Measurements from ENCODE around the gene DNM1.

The DNM1 gene

DNA sequence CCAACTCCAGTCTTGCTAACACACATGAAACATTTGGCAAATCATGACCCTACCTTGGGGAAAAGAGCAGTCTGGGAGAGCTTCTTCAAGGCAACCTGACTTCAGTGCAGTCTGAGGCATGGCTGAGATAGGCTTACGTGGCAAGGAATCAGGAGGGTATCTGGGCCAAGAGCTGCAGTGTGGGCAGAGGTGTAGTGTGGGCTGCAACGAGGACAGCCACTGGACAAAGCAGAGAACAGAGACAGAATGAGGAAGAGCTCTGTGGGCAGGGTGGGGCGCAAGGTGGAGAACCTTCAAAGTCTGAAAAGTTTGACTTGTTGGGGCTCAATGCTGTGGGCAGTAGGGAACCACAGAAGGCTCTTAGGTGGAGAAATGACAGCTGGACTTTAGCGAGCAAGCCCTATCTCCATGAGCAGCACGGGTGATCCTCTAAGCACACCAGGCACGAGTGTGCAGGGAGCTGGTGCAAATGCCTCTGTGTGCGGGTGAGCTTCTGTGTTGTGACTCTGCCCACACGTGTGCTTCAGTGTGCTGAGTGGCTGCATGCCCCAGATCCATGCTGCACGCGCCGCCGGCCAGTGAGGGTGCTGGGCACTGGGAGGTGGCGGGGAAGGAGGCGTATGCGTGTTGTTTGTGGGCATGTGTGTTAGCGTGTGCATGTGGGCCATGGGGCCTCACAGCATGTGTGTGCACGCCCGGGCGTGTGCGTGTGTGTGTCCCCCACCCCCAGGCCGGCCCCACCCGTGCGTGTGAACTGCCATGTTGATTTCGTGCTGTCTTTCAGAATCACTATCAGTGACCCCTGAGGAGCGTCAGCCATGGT, 49.3 kb downstream of the DNM1 start:
- DNase-seq = no peak

DNA sequence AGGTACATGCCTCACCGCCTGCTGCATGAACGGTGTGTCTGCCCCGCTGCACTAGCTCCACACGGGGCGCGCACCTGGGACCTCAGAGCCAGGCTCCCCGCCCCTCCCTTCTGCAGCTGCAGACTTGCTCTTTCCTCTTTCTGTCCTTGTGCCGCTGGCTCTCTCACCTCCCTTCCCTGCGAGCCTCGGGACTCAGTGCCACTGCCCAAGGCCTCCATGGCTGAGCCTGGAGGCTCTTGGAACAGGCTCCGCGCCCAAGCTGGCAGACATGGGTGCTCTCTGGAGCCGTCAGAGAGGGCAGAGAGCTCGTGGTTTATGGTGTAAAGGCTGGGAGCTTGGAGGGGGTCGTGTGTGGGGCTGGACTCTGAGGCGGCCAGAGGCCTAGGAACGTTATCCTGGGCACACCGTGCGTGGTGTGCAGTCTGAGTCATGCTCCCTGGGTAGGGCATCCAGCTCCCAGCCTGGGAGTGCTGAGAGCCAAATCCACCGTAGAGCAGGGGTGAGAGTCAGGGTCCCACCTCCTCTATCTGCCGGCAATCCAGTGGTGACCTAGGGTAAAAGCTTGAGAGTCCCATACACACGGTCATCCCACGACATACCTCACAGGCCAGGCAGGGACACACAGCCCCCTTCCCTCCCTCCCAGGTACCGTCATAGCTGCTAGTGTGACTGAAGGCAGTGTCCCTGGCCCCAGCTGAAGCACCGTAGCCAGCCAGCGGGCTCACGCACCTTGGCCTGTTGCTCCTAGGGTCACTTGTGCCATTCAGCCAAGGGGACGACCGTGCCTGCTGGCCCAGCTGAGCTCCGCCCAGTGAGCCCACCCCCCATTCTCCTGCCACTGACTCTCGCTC, 50.2 kb downstream of the DNM1 start:
- DNase-seq = no peak

- DNase-seq = no peak
Measured at GRCh38 chr9:128253991-128254346, 50.8 kb downstream of the DNM1 start.

GRCh38 chr9:128254362-128254761, 51.2 kb downstream of the DNM1 start:
- no peak for DNase-seq

DNA sequence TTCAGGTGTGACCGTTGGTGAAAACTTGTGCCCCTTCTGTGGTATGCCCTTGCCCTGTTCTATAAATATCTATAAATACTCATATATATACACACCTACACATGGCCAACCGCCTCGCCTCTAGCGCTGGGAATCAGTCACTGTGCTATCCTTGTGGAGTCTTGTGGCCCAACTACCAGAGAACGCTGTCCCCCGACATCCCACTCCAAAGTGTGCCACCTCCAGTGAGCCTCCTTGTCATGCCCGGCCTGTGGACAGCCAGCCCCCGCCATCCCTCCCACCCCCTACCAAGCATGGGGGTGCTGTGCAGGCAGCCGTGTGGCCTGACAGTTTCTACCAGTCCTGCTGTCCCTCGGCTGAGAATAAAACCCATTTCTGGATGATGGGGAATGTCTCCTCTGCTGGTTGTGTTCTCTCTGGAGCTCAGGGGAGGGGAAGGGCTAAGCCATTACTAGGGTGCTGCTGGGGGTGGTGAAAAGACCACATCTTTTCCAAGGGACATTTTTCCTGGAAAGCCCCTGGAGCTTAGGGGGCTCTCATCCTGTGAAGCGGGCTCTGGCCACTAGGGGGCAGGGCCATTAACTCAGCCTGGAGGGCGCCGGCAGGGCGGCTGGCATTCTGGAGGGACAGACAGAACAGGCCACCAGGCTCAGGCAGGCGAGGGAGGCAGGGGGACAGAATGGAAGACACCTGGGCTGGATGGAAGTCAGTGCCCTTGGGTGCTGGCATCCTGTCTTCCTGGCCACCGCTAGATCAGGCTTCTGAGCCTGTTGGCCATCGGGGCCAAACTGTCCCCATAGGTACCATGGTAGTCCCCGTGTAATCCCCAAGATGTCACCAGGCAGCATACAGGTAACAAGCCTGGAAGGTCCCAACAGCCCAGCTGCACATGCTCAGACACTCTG, 51.9 kb downstream of the DNM1 start:
- DNase-seq = peak; percentile 74 to 87 (median 76)

GRCh38 chr9:128257086-128257825, 54.1 kb downstream of the DNM1 start:
- DNase-seq = no peak

DNA sequence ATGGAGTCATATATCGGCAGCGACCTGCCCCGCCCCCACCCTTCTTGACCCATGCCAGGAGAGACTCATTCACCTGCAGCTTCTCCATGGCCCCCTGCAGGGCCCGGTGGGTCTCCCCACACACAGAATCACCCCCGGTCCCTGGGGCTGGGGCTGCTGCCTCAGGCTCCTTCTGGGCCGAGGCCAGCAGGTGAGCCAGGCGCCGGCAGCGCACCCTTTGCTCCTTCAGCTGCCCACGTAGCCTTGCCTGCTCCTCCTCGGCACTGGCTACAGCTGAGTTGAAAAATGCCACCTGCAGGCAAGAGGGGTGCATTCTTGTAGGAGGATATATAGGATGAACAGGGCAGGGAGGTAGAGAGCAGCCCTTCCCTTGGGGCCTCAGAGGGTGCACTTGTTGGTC, 54.7 kb downstream of the DNM1 start:
- DNase-seq = no peak

DNA sequence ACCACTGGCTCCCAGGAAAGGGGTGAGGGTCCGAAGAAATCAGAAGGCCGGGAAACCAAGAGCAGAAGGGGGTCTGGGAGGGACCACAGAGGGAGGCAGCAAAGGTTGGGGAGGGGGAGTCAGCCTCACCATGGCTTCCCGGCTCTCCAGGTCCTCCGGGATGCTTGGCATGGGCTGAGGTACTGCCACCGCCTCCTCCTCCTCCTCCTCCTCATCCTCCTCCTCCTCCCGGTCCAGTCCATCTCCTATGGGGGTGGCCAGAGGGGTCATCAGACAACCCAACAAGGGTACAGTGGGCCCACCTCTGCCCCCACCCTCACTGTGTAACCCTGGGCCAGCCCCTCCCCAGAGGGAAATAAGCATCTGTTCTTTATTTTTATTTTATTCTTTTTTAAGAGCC, 55.1 kb downstream of the DNM1 start:
- no peak for DNase-seq

- no peak for DNase-seq
Measured at GRCh38 chr9:128259156-128259555, 56.0 kb downstream of the DNM1 start.

GRCh38 chr9:128260340-128260739, 57.2 kb downstream of the DNM1 start:
- DNase-seq = no peak

DNA sequence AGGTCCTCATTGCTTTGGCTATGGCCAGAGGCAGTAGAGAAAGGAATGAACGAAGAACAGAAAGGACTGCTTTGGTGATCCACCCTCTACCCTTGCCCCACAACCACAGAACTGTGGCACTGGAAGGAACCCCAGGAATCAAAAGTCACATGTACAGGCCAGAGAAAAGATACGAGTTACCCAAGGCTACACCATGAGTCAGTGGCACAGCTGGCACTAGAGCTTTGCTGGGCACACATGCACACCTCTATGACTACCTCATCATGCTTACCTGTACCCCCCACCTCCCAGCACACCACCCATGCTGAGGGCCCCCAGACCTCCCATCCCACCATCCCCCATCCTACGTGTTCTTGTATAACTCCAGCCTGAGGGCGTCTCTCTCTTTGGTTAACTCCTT, 59.5 kb downstream of the DNM1 start:
- DNase-seq = no peak

DNA sequence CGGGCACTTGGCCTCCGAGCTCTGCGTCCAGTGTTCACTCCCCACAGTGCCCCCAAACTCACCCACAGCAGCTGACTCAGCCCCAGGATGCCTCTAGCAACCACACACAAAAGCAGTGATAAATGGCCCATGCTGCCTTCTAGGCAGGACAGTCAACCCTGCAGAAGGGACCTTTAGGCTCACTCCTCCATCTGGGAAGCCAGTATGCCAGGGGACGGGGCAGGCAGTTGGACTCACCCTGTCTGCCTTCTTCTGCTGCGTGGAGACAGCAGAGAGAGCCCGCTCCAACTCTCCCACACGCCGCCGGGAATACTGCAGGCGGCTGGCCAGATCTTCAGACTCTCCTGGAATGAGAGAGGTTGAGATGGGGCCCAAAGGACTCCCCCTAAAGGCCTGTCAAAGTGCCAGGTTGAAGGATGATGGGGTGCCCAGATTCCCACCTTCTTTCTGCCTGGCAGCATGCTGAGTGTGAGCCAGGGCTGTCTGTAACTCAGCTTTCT, 62.2 kb downstream of the DNM1 start:
- no peak for DNase-seq

DNA sequence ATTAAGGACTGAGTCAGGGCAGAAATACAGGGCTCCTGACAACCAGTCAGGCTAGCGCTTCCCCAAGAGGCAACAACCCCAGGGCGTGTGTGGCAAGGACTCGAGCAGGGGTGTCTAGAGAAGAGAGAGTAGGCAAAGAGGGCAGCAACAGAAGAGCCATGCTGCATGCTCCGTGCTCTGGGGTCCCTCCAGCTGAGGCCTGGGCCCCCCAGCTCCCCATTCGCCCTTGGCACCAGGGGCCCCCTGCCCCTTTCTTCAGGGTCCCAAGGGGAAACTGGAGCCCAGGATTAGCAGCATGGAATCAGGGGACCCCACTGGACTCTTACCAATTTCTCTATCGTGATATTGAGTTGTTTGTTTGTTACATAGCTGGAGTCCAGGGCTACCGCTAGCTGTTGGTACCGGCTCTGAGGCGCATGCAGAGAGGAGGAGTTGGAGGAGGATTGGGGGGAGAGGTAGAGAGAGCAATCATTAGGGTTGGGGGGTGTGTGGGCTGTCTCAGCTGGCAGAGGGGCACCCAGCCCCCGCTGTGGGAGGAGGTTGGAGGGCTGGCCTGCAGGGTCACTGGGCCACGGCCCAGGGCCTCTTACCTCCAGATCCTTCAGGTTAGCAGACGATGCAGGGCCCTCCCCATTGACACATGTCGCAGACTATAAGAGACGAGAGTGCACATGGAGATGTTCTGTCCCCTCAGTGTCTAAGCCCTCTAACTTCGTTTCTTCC, 63.9 kb downstream of the DNM1 start:
- DNase-seq = no peak

GRCh38 chr9:128271112-128271511, 67.9 kb downstream of the DNM1 start:
- no peak for DNase-seq

GRCh38 chr9:128271512-128271911, 68.3 kb downstream of the DNM1 start:
- DNase-seq = no peak

GRCh38 chr9:128274245-128274644, 71.1 kb downstream of the DNM1 start:
- no peak for DNase-seq

GRCh38 chr9:128275198-128276007, 72.2 kb downstream of the DNM1 start, which contains the start of gene GOLGA2:
TSS of gene GOLGA2 (minus strand) at chr9:128276007. CDS start at chr9:128275976, 31 bp downstream.
- peak in 2 of 3 donors; percentile 35 to 47 for DNase-seq

GRCh38 chr9:128276008-128276573, 72.9 kb downstream of the DNM1 start, which contains the start of gene SWI5:
TSS of gene SWI5 (plus strand) at chr9:128276276.
- DNase-seq = peak; percentile 100

DNA sequence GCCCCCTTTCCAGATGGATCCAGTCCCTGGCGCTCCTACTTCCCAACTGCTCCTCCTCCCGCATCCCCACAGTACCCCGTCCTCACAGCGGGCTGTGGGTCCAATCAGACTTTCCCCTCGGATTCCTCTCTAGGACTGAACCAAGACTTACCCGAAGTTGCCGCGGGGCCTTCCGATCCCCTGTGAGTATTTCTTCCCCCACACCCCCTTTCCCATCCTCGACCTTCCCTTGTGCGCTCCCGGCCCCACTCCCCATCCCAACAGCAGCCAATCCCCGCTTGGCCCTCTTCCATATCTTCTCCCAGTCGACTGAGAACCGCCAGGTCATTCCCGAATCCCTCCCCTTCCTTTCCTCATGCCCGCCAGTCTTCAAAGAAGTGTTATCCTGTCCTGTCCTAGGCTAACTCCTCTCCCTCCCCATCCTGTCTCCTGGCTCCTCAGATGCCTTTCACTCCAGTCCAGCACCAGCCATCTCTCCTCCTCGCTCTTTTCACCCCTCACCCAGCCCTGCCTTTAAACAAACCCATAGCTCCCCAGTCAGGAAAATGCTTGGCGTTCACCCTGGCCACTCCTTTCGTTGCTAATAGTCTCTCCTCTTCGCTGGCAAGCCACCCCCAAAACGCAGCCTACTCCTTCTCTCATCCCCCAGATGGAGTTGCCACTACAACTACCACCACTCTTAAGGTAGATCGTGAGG, 73.5 kb downstream of the DNM1 start:
- DNase-seq = peak in 1 of 3 donors; percentile 13
